ENCODE results near the gene SPOCK1. TPM values are rescaled to one million over a fixed set of nuclear protein-coding genes. Genes with fewer than 3 reads are reported as not detected.

The SPOCK1 gene
- total and polyA plus RNA-seq, 2 of the 4 experiments (the other 2 are of a cell fraction) = 5.0 to 20.3 TPM

DNA sequence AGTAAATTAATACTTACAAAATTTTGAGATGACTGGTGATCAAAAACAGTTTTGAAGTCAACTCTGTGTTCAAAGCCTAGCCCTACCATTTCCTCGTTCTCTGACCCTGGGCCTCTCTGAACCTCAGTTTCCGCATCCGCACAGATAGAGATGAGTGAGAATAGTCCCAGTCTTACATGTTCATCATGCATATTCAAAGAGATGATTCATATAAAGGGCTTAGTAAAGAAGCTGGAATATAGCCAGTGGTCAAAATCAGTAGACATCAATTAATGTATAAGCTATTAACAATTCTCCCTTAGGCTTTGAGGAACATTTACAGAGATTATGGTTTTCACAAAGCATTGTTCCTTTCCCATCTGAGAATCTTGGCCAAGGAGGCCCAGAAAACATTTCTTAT, 250.6 kb downstream of the SPOCK1 start:
- WGBS, 2 experiments (ENCODE audit: extremely low coverage in 2 of 2, insufficient read length in 1 of 2) = no CpG with 5 or more reads among the region's 3 CpGs
- no peak overlapping the region for H4K5ac ChIP-seq (ENCODE audit: low read depth, low read length)
- no peak overlapping the region for H2BK5ac ChIP-seq (ENCODE audit: low read depth, low read length, poor library complexity, severe bottlenecking)
- H2AK5ac ChIP-seq (ENCODE audit: low read depth, low read length) = no peak overlapping the region
- H3K9me1 ChIP-seq (ENCODE audit: insufficient read depth, low read length) = 0 out of 2 replicates have a peak, but pooled peaks cover 3% of the 10 kb centered on the region
- H2AFZ ChIP-seq (replicated peaks; ENCODE audit: low read length, poor library complexity) = no peak overlapping the region
- H3K79me1 ChIP-seq (ENCODE audit: low read depth in 1 of 2, low read length in 2 of 2) = no peaks in the 10 kb centered on the region
- H4K91ac ChIP-seq (ENCODE audit: insufficient read depth, low read depth, low read length) = no peak overlapping the region
- H4K20me1 ChIP-seq (ENCODE audit: insufficient read depth, low read length) = no peaks in the 10 kb centered on the region
- no peak overlapping the region for H3K18ac ChIP-seq (ENCODE audit: low read depth, low read length)
- ChIA-PET CTCF (interaction anchor here (0.6 kb wide), 1 partner anchor 29 kb away, joined by 3 read pairs; no protein-coding TSS in a partner anchor), POLR2A (ENCODE audit: unreplicated experiment) (no interaction called here)
- no peak overlapping the region for H3K9ac ChIP-seq (ENCODE audit: low read depth, low read length)
- H3K9me3 ChIP-seq (ENCODE audit: control insufficient read depth, insufficient read depth, low read length) = no peaks in the 10 kb centered on the region
- no peak for ATAC-seq (ENCODE audit: low read depth)
- no peak overlapping the region for H2AK9ac ChIP-seq (replicated peaks; ENCODE audit: low read depth, low read length, poor library complexity)
- no peak overlapping the region for H3K27ac ChIP-seq (ENCODE audit: insufficient read depth, low read length)
- intact Hi-C loops (cut with micrococcal nuclease) = no loop called here
- no peak overlapping the region for H2BK15ac ChIP-seq (ENCODE audit: low read depth, low read length)
- TF ChIP-seq RCOR1 (IDR thresholded peaks at IDR 0.05; ENCODE audit: insufficient replicate concordance, low read length) = no peak
- TF ChIP-seq SMC3 (IDR thresholded peaks at IDR 0.05; ENCODE audit: low read depth, low read length) = no peak
- no peak for TF ChIP-seq MXI1 (IDR thresholded peaks at IDR 0.05; ENCODE audit: borderline replicate concordance, low read depth, low read length)
- BruUV-seq (replicated peaks) = no TSS peak
- no peak overlapping the region for H3K56ac ChIP-seq (ENCODE audit: extremely low read depth, insufficient read depth, low read length)
- no peak overlapping the region for H3K14ac ChIP-seq (replicated peaks; ENCODE audit: low read depth, low read length)
- H3K23ac ChIP-seq (ENCODE audit: low read depth, low read length) = no peak overlapping the region
- dilution Hi-C loops (cut with HindIII; ENCODE audit: low sequenced_read_pairs, unreplicated experiment) = no loop called here
- H3K36me3 ChIP-seq (ENCODE audit: control insufficient read depth, insufficient read depth, low read length) = no peaks in the 10 kb centered on the region
- no peak overlapping the region for H2BK20ac ChIP-seq (ENCODE audit: low read depth, low read length)
- no peak overlapping the region for H3K4ac ChIP-seq (ENCODE audit: low read depth, low read length)
- no peaks in the 10 kb centered on the region for H3K27me3 ChIP-seq (ENCODE audit: control insufficient read depth, insufficient read depth, low read length)
- H2BK120ac ChIP-seq (ENCODE audit: low read depth, low read length) = no peak overlapping the region
- peaks cover 1% of the 10 kb centered on the region; the same call in 1 of the 2 replicates for H3K4me1 ChIP-seq (ENCODE audit: control insufficient read depth, insufficient read depth, low read length)
- H3K4me2 ChIP-seq (ENCODE audit: low read depth, low read length) = no peak overlapping the region
- no peak for DNase-seq
- H4K8ac ChIP-seq (ENCODE audit: low read depth in 2 of 2, low read length in 2 of 2) = no peak overlapping the region
- in situ Hi-C loops (cut with MboI; ENCODE audit: low sequenced_read_pairs) = no loop called here
- H3K4me3 ChIP-seq (ENCODE audit: insufficient read depth, low read depth, low read length) = no peak overlapping the region

Data from IMR-90 (cell line).